Activated CD4-positive, alpha-beta T cell treated with anti-CD3 and anti-CD28 coated beads, Interleukin-2, amount 50 U/mL, for 1 hour (primary cell): ENCODE measurements around the gene MDFI.

ENCODE experiments used
- DNase-seq: peaks from one replicate; pipeline ENCODE4 v3.0.0-alpha.2; 2020

MDFI gene

GRCh38 chr6:41651962-41652657, 13.8 kb downstream of the MDFI start:
- DNase-seq, result no peak

GRCh38 chr6:41652866-41653652, 14.8 kb downstream of the MDFI start:
- DNase-seq, result no peak

- DNase-seq, result no peak
Observed at GRCh38 chr6:41653691-41654090, 15.4 kb downstream of the MDFI start.

GRCh38 chr6:41654151-41654697, 16.0 kb downstream of the MDFI start:
- no peak for DNase-seq

- no peak for DNase-seq
Observed at GRCh38 chr6:41654698-41655151, 16.5 kb downstream of the MDFI start.

GRCh38 chr6:41655176-41655575, 16.9 kb downstream of the MDFI start:
- DNase-seq, result no peak

GRCh38 chr6:41655646-41656001, 17.4 kb downstream of the MDFI start:
- DNase-seq, result no peak

- DNase-seq, result no peak
Observed at GRCh38 chr6:41656002-41656691, 17.9 kb downstream of the MDFI start.

- DNase-seq, result no peak
Observed at GRCh38 chr6:41657131-41658094, 19.1 kb downstream of the MDFI start.

GRCh38 chr6:41658636-41659035, 20.4 kb downstream of the MDFI start:
- no peak for DNase-seq

GRCh38 chr6:41659935-41660334, 21.7 kb downstream of the MDFI start:
- no peak for DNase-seq

- no peak for DNase-seq
Observed at GRCh38 chr6:41663568-41663967, 25.3 kb downstream of the MDFI start.

GRCh38 chr6:41664271-41664670, 26.0 kb downstream of the MDFI start:
- DNase-seq, result no peak

GRCh38 chr6:41667195-41667594, 28.9 kb downstream of the MDFI start:
- no peak for DNase-seq

- DNase-seq, result no peak
Observed at GRCh38 chr6:41668968-41669367, 30.7 kb downstream of the MDFI start.

GRCh38 chr6:41670703-41671360, 32.6 kb downstream of the MDFI start:
- DNase-seq, result no peak

GRCh38 chr6:41671376-41671775, 33.1 kb downstream of the MDFI start:
- no peak for DNase-seq

GRCh38 chr6:41672016-41672415, 33.7 kb downstream of the MDFI start:
- DNase-seq, result no peak

GRCh38 chr6:41672816-41673703, 34.8 kb downstream of the MDFI start:
- DNase-seq, result no peak

- DNase-seq, result no peak
Observed at GRCh38 chr6:41673704-41674000, 35.4 kb downstream of the MDFI start.
